ENCODE measurements around the gene TMEM229B.

Gene TMEM229B

DNA sequence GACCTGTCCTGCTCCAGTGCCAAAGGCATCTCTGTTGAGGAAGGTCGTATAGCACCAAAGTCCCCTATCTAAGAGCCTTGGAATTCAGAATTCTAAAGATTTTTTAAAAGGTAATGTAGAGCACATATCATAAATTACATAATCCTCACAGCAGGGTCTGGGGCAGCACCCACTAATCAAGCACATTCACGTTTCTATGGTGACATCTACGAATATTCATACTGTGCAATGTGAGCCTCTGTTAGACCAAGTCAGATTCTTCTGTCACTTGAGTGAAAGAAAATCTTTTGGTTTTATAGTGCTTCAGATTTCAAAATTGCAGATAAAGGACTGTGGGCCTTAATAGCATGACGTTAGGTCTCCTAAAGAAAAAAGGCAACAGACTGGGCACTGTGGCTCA, 13.1 kb upstream of the TMEM229B start:
- Mint-ChIP-seq H3K4me1 (peaks cover 11% of the 10 kb centered on the region), H3K36me3 (no peaks in the 10 kb centered on the region), H3K9me3 (no peaks in the 10 kb centered on the region), H3K27ac (no peak overlapping the region), H3K4me3 (no peak overlapping the region), H3K27me3 (no peaks in the 10 kb centered on the region)

- Mint-ChIP-seq H3K27ac (no peak overlapping the region), H3K4me1 (peaks cover 11% of the 10 kb centered on the region), H3K27me3 (no peaks in the 10 kb centered on the region), H3K4me3 (no peak overlapping the region), H3K9me3 (no peaks in the 10 kb centered on the region), H3K36me3 (no peaks in the 10 kb centered on the region)
These were observed 12.5 kb upstream of the TMEM229B start for GRCh38 chr14:67500981-67501380.

- Mint-ChIP-seq H3K27me3 (no peaks in the 10 kb centered on the region), H3K9me3 (no peaks in the 10 kb centered on the region), H3K4me1 (peaks cover 11% of the 10 kb centered on the region), H3K27ac (no peak overlapping the region), H3K36me3 (peaks cover 4% of the 10 kb centered on the region), H3K4me3 (peak overlapping the region; percentile 45)
These were observed 9.2 kb upstream of the TMEM229B start for GRCh38 chr14:67497716-67498115.

DNA sequence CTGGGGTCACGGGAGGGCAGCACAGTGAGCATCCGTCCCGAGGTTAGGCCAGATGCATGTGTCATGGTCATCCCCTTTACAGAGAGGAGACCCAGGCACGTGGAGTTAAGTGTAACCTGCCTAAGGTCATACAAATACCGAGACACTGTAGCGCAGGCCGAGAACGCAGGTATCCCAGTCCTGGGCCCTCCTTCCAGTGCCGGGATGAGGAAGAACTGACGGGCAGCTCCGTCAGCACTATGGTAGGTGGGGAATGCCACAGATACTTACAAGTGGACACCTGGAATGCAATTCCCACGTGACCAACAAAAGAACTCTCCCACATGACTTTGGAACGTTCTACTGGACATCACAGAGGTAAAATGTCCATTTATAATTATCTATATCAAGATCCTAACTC, 8.7 kb upstream of the TMEM229B start:
- H3K27ac Mint-ChIP-seq = no peak overlapping the region
- H3K27me3 Mint-ChIP-seq = no peaks in the 10 kb centered on the region
- H3K4me1 Mint-ChIP-seq = peaks cover 11% of the 10 kb centered on the region
- no peaks in the 10 kb centered on the region for H3K9me3 Mint-ChIP-seq
- H3K4me3 Mint-ChIP-seq = no peak overlapping the region
- H3K36me3 Mint-ChIP-seq = peaks cover 6% of the 10 kb centered on the region

DNA sequence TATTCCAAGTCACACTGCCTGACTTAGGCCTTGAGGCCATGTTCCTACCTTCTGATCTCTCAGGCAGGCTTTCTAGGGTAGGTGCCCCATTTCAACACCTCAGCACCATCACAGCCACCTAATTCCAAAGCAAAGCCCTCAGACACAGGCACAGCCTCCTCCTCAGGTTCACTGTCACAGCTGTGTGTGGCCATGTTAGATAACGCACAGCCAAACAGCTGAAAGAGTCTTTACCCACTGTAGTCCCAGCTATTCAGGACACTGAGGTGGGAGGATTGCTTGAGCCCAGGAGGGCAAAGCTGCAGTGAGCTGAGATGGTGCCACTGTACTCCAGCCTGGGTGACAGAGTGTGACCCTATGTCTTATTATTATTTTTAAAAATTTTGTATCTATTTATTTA, 7.3 kb upstream of the TMEM229B start:
- no peak overlapping the region for H3K4me3 Mint-ChIP-seq
- H3K9me3 Mint-ChIP-seq = no peaks in the 10 kb centered on the region
- H3K27ac Mint-ChIP-seq = no peak overlapping the region
- peaks cover 6% of the 10 kb centered on the region for H3K36me3 Mint-ChIP-seq
- peaks cover 12% of the 10 kb centered on the region for H3K4me1 Mint-ChIP-seq
- H3K27me3 Mint-ChIP-seq = no peaks in the 10 kb centered on the region

DNA sequence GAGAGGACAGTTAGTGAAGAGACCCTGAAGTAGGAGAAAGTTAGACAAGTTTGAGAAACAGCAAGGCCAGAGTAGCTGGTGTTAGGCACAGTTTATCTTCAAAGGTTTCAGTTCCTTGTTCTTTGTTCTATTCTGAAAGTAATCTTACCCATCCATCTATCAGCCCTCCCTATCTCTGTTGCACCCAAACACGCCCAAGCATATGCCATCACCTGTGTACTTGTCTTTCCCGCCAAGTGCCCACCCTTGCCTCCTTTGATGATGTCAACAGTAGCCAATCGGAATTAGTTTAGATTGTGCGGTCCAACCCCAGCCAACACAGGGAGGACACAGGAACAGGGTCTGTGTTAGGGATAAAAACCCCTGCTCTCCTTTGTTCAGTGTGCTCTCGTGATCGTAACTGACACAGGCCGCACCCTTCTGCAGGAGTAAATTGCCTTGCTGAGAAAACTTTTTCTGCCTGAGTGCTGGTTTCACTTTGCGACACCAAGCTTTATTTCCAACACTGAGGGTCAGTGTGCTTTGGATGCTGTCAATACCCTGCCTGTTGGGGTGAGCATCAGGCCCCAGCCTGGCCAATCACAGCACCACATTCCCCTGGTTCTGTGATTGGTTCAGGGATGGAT, 4.7 kb upstream of the TMEM229B start:
- peaks cover 6% of the 10 kb centered on the region for H3K36me3 Mint-ChIP-seq
- no peaks in the 10 kb centered on the region for H3K27me3 Mint-ChIP-seq
- H3K9me3 Mint-ChIP-seq = no peaks in the 10 kb centered on the region
- H3K27ac Mint-ChIP-seq = no peak overlapping the region
- H3K4me1 Mint-ChIP-seq = peaks cover 34% of the 10 kb centered on the region
- H3K4me3 Mint-ChIP-seq = no peak overlapping the region

DNA sequence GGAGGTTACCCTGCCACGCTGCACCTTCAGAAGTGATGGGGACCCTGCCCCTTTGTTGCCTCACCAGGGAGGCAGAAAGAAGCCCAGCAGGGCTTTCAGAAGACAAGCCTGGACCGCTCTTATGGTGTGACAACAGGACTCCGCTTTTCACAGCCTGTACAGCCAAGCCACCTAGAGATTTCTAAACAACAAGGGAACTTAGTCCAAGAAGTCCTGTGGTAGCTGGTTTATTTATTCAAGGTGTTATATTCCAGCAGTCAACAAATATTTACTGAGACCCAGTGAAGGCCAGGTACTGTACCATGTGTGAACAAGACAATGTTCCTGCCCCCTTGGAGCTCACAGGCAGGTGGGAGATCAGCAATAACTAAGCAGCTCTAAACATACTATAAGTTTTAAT, 4.0 kb upstream of the TMEM229B start:
- Mint-ChIP-seq H3K9me3 (no peaks in the 10 kb centered on the region), H3K27ac (no peak overlapping the region), H3K4me1 (peaks cover 33% of the 10 kb centered on the region), H3K36me3 (peaks cover 6% of the 10 kb centered on the region), H3K27me3 (no peaks in the 10 kb centered on the region), H3K4me3 (no peak overlapping the region)

DNA sequence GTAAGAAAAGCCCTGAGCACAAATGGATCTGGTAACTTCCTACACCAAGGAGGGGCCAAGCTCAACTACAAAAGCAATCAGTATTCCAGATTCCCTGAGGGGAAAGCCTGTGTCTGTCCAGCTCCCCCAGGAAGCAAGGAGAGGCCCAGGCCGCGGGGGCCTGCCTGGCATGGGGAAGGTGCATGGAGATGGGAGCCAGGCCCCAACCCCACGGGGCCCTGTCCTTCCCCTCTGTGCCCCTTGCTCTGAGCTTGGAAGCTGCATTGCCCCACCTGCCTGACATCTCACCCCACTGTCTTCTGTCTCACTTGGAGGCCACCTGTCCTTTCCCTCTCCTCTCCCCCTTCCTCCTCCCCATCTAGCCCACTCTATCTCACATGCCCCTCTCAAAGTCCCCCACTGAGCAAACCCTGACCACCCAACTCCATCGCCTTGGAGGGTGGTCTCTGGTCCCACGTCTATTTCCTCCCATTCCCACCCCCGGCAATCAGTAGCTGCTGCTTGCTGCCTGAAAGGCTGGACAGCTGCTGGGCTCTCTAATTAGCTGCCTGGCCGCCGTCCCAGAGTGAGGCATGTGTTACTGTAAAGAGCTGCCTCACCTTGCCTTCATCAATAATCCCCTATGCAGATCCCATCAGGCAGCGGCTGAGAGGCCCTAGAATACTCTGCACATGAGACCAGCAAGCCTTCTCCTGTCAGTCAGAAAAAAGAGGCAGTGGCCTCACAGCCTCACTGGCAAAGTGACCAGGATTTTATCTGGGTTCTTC, 3.4 kb upstream of the TMEM229B start:
- H3K4me1 Mint-ChIP-seq = peaks cover 37% of the 10 kb centered on the region
- no peaks in the 10 kb centered on the region for H3K9me3 Mint-ChIP-seq
- H3K27ac Mint-ChIP-seq = no peak overlapping the region
- H3K36me3 Mint-ChIP-seq = peaks cover 6% of the 10 kb centered on the region
- H3K4me3 Mint-ChIP-seq = no peak overlapping the region
- H3K27me3 Mint-ChIP-seq = no peaks in the 10 kb centered on the region

- Mint-ChIP-seq H3K27ac (no peak overlapping the region), H3K4me1 (peaks cover 43% of the 10 kb centered on the region)
These were observed 2.8 kb upstream of the TMEM229B start for GRCh38 chr14:67491285-67491684.

GRCh38 chr14:67490196-67490595, 1.7 kb upstream of the TMEM229B start:
- peaks cover 54% of the 10 kb centered on the region for H3K4me1 Mint-ChIP-seq
- no peaks in the 10 kb centered on the region for H3K27me3 Mint-ChIP-seq
- H3K27ac Mint-ChIP-seq = no peak overlapping the region
- H3K4me3 Mint-ChIP-seq = no peak overlapping the region
- H3K9me3 Mint-ChIP-seq = no peaks in the 10 kb centered on the region
- peaks cover 6% of the 10 kb centered on the region for H3K36me3 Mint-ChIP-seq

More at GRCh38 chr14:67491285-67491684, 2.8 kb upstream of the TMEM229B start:
- Mint-ChIP-seq H3K9me3 (no peaks in the 10 kb centered on the region), H3K27me3 (no peaks in the 10 kb centered on the region), H3K4me3 (no peak overlapping the region), H3K36me3 (peaks cover 6% of the 10 kb centered on the region)

DNA sequence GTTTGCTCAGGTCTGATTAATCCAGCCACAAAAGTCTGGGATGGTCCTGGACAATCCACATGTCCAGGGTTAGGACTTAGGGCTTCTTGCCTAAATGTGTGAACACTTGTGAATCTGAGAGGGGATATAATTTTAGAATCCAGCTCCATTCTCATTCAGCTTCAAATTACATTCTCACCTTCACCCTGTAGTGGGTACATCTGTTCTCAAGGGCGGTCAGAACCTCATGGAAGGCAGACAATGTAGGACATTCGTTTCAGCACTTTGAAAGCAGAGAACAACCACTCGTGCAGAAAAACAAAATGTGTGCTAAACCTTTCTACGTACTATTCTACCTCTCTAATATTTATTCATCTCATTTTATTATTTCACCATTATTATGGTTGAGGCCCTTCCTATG, 1.2 kb downstream of the TMEM229B start:
- Mint-ChIP-seq H3K4me1 (peaks cover 75% of the 10 kb centered on the region), H3K36me3 (no peaks in the 10 kb centered on the region), H3K4me3 (peak overlapping the region; percentile 99), H3K9me3 (no peaks in the 10 kb centered on the region), H3K27ac (peak overlapping the region; percentile 99), H3K27me3 (no peaks in the 10 kb centered on the region)

- H3K27me3 Mint-ChIP-seq = no peaks in the 10 kb centered on the region
- H3K4me3 Mint-ChIP-seq = peak overlapping the region; percentile 99
These were observed 1.6 kb downstream of the TMEM229B start for GRCh38 chr14:67486890-67487289.

DNA sequence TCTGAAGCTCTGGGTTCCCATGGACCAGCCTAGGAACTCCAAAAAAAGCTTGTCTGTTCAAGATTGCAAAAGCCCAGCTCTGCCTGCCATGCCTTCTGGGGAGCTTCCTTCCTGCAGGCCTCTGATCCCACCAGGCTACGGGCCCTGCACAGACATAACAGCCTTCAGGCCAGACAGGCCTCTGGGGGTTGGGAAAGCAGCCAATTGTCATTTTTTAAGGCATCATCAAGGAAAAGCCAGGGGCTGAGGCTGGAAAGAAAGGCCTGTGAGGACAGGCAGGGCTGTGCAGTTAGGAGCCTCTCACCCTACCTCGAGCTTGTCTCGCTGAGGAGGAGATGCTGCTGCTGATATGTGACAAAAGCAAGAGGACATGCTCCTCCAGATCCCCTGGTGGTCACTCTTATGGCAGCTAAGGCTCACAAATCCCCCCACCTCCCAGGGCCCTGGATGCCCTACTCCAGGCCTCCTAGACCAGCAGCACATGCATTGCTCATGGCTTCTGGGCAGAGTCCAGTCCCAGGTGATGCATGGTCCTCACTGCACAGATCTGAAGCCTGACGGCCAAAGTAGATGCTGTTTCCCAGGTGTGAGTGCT, 2.9 kb downstream of the TMEM229B start:
- Mint-ChIP-seq H3K27ac (no peak overlapping the region), H3K4me3 (no peak overlapping the region), H3K4me1 (peaks cover 89% of the 10 kb centered on the region), H3K9me3 (no peaks in the 10 kb centered on the region), H3K36me3 (no peaks in the 10 kb centered on the region), H3K27me3 (no peaks in the 10 kb centered on the region)

More at GRCh38 chr14:67486890-67487289, 1.6 kb downstream of the TMEM229B start:
- H3K9me3 Mint-ChIP-seq = no peaks in the 10 kb centered on the region
- H3K27ac Mint-ChIP-seq = no peak overlapping the region
- peaks cover 80% of the 10 kb centered on the region for H3K4me1 Mint-ChIP-seq
- H3K36me3 Mint-ChIP-seq = no peaks in the 10 kb centered on the region

DNA sequence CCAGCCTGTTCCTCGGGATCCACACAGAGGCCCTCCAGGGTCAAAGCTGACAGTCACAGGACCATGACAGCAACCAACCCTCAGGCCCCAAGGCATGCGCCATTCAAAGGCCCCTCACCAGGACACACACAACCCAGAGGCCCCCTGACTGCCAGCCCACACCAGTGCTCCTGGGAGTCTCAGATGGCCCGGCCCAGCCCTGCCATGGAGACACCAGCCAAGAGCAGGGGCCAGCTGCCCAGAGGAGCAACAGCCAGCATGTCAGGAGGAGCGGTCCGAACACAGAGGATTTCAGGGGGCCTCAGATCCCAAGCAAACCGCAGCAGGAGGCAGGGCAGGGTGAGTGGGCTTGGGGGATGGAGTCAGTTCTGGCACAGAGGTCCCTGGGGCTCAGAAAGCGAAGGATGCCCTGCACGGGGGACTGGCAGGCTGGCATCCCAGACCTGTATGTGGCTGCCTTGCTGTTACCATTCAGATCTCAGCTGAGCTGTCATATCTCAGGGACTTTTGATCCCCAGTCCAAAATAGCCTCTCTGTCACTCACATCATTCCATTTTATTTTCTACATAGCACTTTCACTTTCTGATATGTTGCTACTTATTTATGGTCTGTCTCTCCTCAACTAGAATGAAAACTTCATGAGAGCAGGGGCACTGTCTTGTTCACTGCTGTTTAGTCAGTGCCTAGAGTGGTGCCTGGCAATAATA, 4.8 kb downstream of the TMEM229B start:
- no peaks in the 10 kb centered on the region for H3K27me3 Mint-ChIP-seq
- H3K9me3 Mint-ChIP-seq = no peaks in the 10 kb centered on the region
- no peak overlapping the region for H3K4me3 Mint-ChIP-seq
- peaks cover 79% of the 10 kb centered on the region for H3K4me1 Mint-ChIP-seq
- H3K27ac Mint-ChIP-seq = peak overlapping the region; percentile 80
- H3K36me3 Mint-ChIP-seq = no peaks in the 10 kb centered on the region

DNA sequence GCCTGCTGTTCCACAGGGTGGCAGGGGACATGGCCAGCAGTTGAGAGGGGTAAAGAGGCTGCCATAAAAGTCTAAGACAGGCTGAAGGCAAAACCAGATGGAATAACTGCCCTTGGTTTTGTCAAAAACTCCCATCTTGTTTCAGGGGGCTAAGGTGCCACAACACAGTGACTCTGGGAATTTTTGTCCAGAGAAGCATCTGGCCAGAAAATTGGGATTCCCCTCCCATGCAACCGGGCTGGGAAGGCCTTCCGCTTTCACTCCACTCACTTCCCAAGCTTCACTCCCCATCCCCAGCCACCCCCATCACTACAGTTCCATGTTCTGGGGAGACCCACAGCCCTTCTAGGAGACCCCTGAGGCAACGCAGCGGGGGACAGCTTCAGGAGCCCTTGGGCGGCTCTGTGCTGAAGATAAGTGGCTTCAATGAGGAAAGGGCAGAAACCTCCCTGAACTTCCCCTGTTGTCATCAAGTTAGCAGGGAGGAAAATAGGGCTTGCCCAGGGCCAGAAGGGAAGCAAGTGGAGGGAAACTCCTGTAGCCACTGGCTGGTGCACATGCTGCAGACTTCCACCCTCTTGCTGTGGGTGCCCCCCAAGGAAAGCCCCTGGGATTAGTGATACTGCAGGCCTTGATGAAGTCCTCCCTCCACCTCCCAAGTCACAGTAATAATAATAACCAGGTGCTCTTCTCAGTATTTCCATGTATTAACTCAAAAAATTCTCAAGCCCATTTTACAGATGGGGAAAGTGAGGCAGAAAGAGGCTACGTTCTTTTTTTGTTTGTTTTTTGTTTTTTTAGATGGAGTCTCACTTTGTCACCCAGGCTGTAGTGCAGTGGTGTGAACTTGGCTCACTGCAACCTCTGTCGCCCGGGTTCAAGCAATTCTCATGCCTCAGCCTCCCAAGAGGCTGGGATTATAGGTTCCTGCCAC, 6.0 kb downstream of the TMEM229B start:
- Mint-ChIP-seq H3K36me3 (peaks cover 6% of the 10 kb centered on the region), H3K9me3 (no peaks in the 10 kb centered on the region), H3K4me3 (no peak overlapping the region), H3K27me3 (no peaks in the 10 kb centered on the region), H3K27ac (no peak overlapping the region), H3K4me1 (peaks cover 79% of the 10 kb centered on the region)
